Measurements from ENCODE around the gene RNF222.

DNA sequence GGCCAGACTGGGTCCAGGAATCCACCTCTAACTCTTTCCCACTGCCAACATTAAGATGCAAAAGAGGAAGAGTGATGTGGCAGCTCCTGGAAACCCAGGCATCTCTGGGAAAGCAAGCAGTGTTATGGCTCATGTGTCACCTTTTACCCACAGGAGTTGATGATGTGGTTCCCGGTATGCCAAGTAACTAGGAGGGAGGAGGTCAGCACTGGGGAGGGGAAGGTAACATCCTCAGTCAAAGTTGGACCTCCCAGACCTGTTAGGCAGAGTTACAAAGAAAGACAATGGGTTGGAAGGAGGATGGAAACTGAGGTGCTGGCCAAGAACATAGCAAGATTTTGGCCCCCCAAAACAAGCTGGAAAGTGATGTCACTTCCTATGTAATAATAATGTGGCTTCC lies 32.5 kb downstream of the RNF222 start:
- TF ChIP-seq, protein P1, sequence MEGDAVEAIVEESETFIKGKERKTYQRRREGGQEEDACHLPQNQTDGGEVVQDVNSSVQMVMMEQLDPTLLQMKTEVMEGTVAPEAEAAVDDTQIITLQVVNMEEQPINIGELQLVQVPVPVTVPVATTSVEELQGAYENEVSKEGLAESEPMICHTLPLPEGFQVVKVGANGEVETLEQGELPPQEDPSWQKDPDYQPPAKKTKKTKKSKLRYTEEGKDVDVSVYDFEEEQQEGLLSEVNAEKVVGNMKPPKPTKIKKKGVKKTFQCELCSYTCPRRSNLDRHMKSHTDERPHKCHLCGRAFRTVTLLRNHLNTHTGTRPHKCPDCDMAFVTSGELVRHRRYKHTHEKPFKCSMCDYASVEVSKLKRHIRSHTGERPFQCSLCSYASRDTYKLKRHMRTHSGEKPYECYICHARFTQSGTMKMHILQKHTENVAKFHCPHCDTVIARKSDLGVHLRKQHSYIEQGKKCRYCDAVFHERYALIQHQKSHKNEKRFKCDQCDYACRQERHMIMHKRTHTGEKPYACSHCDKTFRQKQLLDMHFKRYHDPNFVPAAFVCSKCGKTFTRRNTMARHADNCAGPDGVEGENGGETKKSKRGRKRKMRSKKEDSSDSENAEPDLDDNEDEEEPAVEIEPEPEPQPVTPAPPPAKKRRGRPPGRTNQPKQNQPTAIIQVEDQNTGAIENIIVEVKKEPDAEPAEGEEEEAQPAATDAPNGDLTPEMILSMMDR (conservative IDR thresholded peaks at IDR 0.05; ENCODE audit: low read depth, low read length) = no peak
- no peak for TF ChIP-seq CEBPB (IDR thresholded peaks at IDR 0.05; ENCODE audit: low read depth, low read length)
- TF ChIP-seq RAD21 (IDR thresholded peaks at IDR 0.05; ENCODE audit: low read length) = no peak
- TF ChIP-seq POLR2A (IDR thresholded peaks at IDR 0.05; ENCODE audit: low read depth, low read length) = no peak
- no peak for TF ChIP-seq BHLHE40 (IDR thresholded peaks at IDR 0.05; ENCODE audit: low read depth, low read length)

Measured in IMR-90 (cell line).